Panc1 (cell line): ENCODE measurements around the gene BTN2A1. TPM values are rescaled to one million over a fixed set of nuclear protein-coding genes. Genes with fewer than 3 reads are reported as not detected.

Experiments
- ATAC-seq: fragments of 200-7000 bp; cut with Tn5 transposase; 2 replicates; pipeline ENCODE4 v1.9.1; 2020; ENCODE audit warnings: mild to moderate bottlenecking, moderate library complexity
- BruUV-seq: library from RNA; stranded (reverse); fragments of 400-500 nt; replicated peaks from 2 replicates; lab custom pipeline; 2021; lab: Mats Ljungman, UMichigan
- CTCF ChIA-PET: fragments of 300-600 bp; sonication (Branson Sonifier 250); formaldehyde crosslinking; loops from one replicate; lab custom pipeline; 2022; ENCODE audit warnings: antibody characterized with exemption; lab: Charles Lee
- POLR2A ChIA-PET: fragments of 300-600 bp; sonication (Branson Sonifier 250); formaldehyde crosslinking; loops from one replicate; lab custom pipeline; 2022; ENCODE audit warnings: antibody characterized with exemption; lab: Charles Lee
- DNase-seq: peaks from one replicate; pipeline ENCODE4 v3.0.0-alpha.2; 2010; ENCODE audit warnings: low read depth, low spot score
- H3K27ac ChIP-seq: 2 replicates; pipeline ENCODE4 v1.5.1; 2011; ENCODE audit warnings: mild to moderate bottlenecking, low read length, inconsistent platforms
- H3K27me3 ChIP-seq: fragments of 200-500 bp; sonication (Bioruptor generic); 2 replicates; pipeline ENCODE4 v1.6.0; 2014; ENCODE audit warnings: low read length, inconsistent platforms; ENCODE audit not compliant: control insufficient read depth, insufficient read depth
- H3K36me3 ChIP-seq: fragments of 200-500 bp; sonication (Bioruptor generic); 2 replicates; pipeline ENCODE4 v1.5.1; 2014; ENCODE audit warnings: inconsistent platforms, mild to moderate bottlenecking, low read length, moderate library complexity; ENCODE audit not compliant: control insufficient read depth, insufficient read depth
- H3K4me1 ChIP-seq: 2 replicates; pipeline ENCODE4 v1.5.1; 2011; ENCODE audit warnings: inconsistent platforms, mild to moderate bottlenecking, low read length, moderate library complexity; ENCODE audit not compliant: control insufficient read depth, insufficient read depth
- H3K4me3 ChIP-seq, 2 experiments: 2 replicates each; pipeline ENCODE4 v1.5.1; 2011 to 2012; ENCODE audit warnings: low read depth in 2 of 2, low read length in 2 of 2, mild to moderate bottlenecking in 2 of 2, inconsistent platforms in 1 of 2, moderate library complexity in 1 of 2
- H3K9me3 ChIP-seq: fragments of 200-500 bp; sonication (Bioruptor generic); 2 replicates; pipeline ENCODE4 v1.5.1; 2014; ENCODE audit warnings: low read depth, mild to moderate bottlenecking, inconsistent platforms, low read length, moderate library complexity; ENCODE audit not compliant: control insufficient read depth, insufficient read depth
- CTCF ChIP-seq: fragments of 450-650 bp; IDR thresholded peaks from 2 replicates; pipeline ENCODE4 v1.5.1; 2017; ENCODE audit warnings: mild to moderate bottlenecking
- POLR2AphosphoS5 ChIP-seq: IDR thresholded peaks from 2 replicates; pipeline ENCODE4 v1.6.1; 2012; ENCODE audit warnings: mild to moderate bottlenecking, low read depth, low read length, moderate library complexity
- REST ChIP-seq, 2 experiments: IDR thresholded peaks; 2 replicates each; pipeline ENCODE4 v1.6.1; 2011 to 2012; ENCODE audit warnings: low read depth in 2 of 2, control low read depth in 1 of 2, low read length in 1 of 2, mild to moderate bottlenecking in 1 of 2, moderate library complexity in 1 of 2; ENCODE audit not compliant: insufficient read depth in 1 of 2
- SIN3A ChIP-seq: IDR thresholded peaks from 2 replicates; pipeline ENCODE4 v1.6.1; 2012; ENCODE audit warnings: low read depth, mild to moderate bottlenecking, low read length, moderate library complexity, borderline replicate concordance; ENCODE audit not compliant: insufficient read depth
- TCF7L2 ChIP-seq: IDR thresholded peaks from 2 replicates; pipeline ENCODE4 v1.6.1; 2011; ENCODE audit warnings: mild to moderate bottlenecking, low read depth, low read length, inconsistent platforms
- in situ Hi-C: cut with HindIII; loops from 2 replicates; pipeline ENCODE4 v1.10.0; 2016; ENCODE audit warnings: low sequenced_read_pairs, low pct_unique_long_range_greater_than_20kb
- intact Hi-C: fragments of 100-400 bp; cut with micrococcal nuclease; formaldehyde crosslinking; loops from one replicate; pipeline ENCODE4 v1.10.0; 2022; ENCODE audit not compliant: unreplicated experiment
- total RNA-seq: library from RNA; stranded (reverse); gene quantifications from one replicate; pipeline ENCODE4 v1.2.1, GENCODE V29; 2021; ENCODE audit not compliant: unreplicated experiment

BTN2A1 gene
- total RNA-seq, 1 experiment from 2014 or later: 23.0 TPM

- no TSS peak for BruUV-seq
- Histone ChIP-seq H3K27me3 (no peaks in the 10 kb centered on the region), H3K27ac (no peak overlapping the region), H3K4me1 (peaks cover 16% of the 10 kb centered on the region; the same call in 1 of the 2 replicates), H3K36me3 (no peaks in the 10 kb centered on the region), H3K4me3 (no peak overlapping the region), H3K9me3 (no peaks in the 10 kb centered on the region)
- intact Hi-C loops (no loop called here), in situ Hi-C loops (no loop called here)
- TF ChIP-seq SIN3A: no peak
- TF ChIP-seq CTCF: no peak
- no peak for TF ChIP-seq REST (IDR thresholded peaks at IDR 0.05; ENCODE audit: insufficient read depth in 1 of 2, low read depth in 2 of 2, low read length in 1 of 2)
- no peak for TF ChIP-seq POLR2AphosphoS5
- no peak for TF ChIP-seq TCF7L2
- no peak for ATAC-seq
- CTCF ChIA-PET: no interaction called here
- POLR2A ChIA-PET: no interaction called here
- DNase-seq: no peak
Measured at GRCh38 chr6:26478100-26478984, 20.6 kb downstream of the BTN2A1 start.

GRCh38 chr6:26478985-26479278 is 21.2 kb downstream of the BTN2A1 start:
- ATAC-seq (no peak), DNase-seq (no peak)
- CTCF ChIA-PET: no interaction called here
- Histone ChIP-seq H3K4me3 (no peak overlapping the region), H3K27ac (no peak overlapping the region), H3K9me3 (no peaks in the 10 kb centered on the region), H3K36me3 (no peaks in the 10 kb centered on the region), H3K27me3 (no peaks in the 10 kb centered on the region), H3K4me1 (peaks cover 16% of the 10 kb centered on the region; the same call in 1 of the 2 replicates)
- intact Hi-C loops (no loop called here), in situ Hi-C loops (no loop called here)
- POLR2A ChIA-PET: interaction anchor here (0.6 kb wide), 1 partner anchor 21 kb away, joined by 5 read pairs; no protein-coding TSS in a partner anchor
- BruUV-seq: no TSS peak
- TF ChIP-seq SIN3A: no peak
- no peak for TF ChIP-seq REST (IDR thresholded peaks at IDR 0.05; ENCODE audit: insufficient read depth in 1 of 2, low read depth in 2 of 2, low read length in 1 of 2)
- no peak for TF ChIP-seq TCF7L2
- no peak for TF ChIP-seq POLR2AphosphoS5
